ENCODE measurements around the gene CAND2. TPM values are rescaled to one million over a fixed set of nuclear protein-coding genes. Genes with fewer than 3 reads are reported as not detected.

Gene CAND2
- total RNA-seq, 1 donor from 2014 or later = 0.60 TPM

GRCh38 chr3:12807066-12807465, 10.6 kb downstream of the CAND2 start:
- no peak for DNase-seq (ENCODE audit: low read depth in 2 of 2)

- no peak for DNase-seq (ENCODE audit: low read depth in 2 of 2)
Observed at GRCh38 chr3:12807601-12808359, 11.3 kb downstream of the CAND2 start.

- DNase-seq (ENCODE audit: low read depth in 2 of 2) = no peak
Observed at GRCh38 chr3:12808587-12808986, 12.1 kb downstream of the CAND2 start.

GRCh38 chr3:12809001-12809400, 12.5 kb downstream of the CAND2 start:
- DNase-seq (ENCODE audit: low read depth in 2 of 2) = no peak

GRCh38 chr3:12809435-12809834, 13.0 kb downstream of the CAND2 start:
- DNase-seq (ENCODE audit: low read depth in 2 of 2) = no peak

GRCh38 chr3:12810013-12810780, 13.7 kb downstream of the CAND2 start:
- DNase-seq (ENCODE audit: low read depth in 2 of 2) = peak; percentile 91 to 93

GRCh38 chr3:12810961-12811360, 14.5 kb downstream of the CAND2 start:
- no peak for DNase-seq (ENCODE audit: low read depth in 2 of 2)

GRCh38 chr3:12812812-12813211, 16.3 kb downstream of the CAND2 start:
- DNase-seq (ENCODE audit: low read depth in 2 of 2) = no peak

GRCh38 chr3:12813967-12814366, 17.5 kb downstream of the CAND2 start:
- no peak for DNase-seq (ENCODE audit: low read depth in 2 of 2)

GRCh38 chr3:12815078-12815477, 18.6 kb downstream of the CAND2 start:
- DNase-seq (ENCODE audit: low read depth in 2 of 2) = no peak

GRCh38 chr3:12815719-12816118, 19.2 kb downstream of the CAND2 start:
- no peak for DNase-seq (ENCODE audit: low read depth in 2 of 2)

GRCh38 chr3:12816521-12817342, 20.3 kb downstream of the CAND2 start:
- no peak for DNase-seq (ENCODE audit: low read depth in 2 of 2)

- DNase-seq (ENCODE audit: low read depth in 2 of 2) = peak in 1 of 2 donors; percentile 11
Observed at GRCh38 chr3:12817343-12817710, 20.8 kb downstream of the CAND2 start.

GRCh38 chr3:12818273-12818672, 21.8 kb downstream of the CAND2 start:
- no peak for DNase-seq (ENCODE audit: low read depth in 2 of 2)

GRCh38 chr3:12818773-12819172, 22.3 kb downstream of the CAND2 start:
- no peak for DNase-seq (ENCODE audit: low read depth in 2 of 2)

GRCh38 chr3:12822725-12823373, 26.4 kb downstream of the CAND2 start:
- DNase-seq (ENCODE audit: low read depth in 2 of 2) = peak; percentile 44 to 48

GRCh38 chr3:12824299-12824698, 27.8 kb downstream of the CAND2 start:
- no peak for DNase-seq (ENCODE audit: low read depth in 2 of 2)

- DNase-seq (ENCODE audit: low read depth in 2 of 2) = no peak
Observed at GRCh38 chr3:12825156-12825555, 28.7 kb downstream of the CAND2 start.

GRCh38 chr3:12828751-12829150, 32.3 kb downstream of the CAND2 start:
- DNase-seq (ENCODE audit: low read depth in 2 of 2) = no peak

GRCh38 chr3:12829404-12829803, 32.9 kb downstream of the CAND2 start:
- no peak for DNase-seq (ENCODE audit: low read depth in 2 of 2)
